HCT116 (cell line): ENCODE data around the gene ATG4B. TPM values are rescaled to one million over a fixed set of nuclear protein-coding genes. Genes with fewer than 3 reads are reported as not detected.

ENCODE experiments used
- ATAC-seq: fragments of 200-7000 bp; cut with Tn5 transposase; 2 replicates; pipeline ENCODE4 v1.9.1; 2020; ENCODE audit warnings: mild to moderate bottlenecking, moderate library complexity
- BruUV-seq: library from RNA; stranded (reverse); fragments of 400-500 nt; replicated peaks from 2 replicates; lab custom pipeline; 2021; lab: Mats Ljungman, UMichigan
- CTCF ChIA-PET: fragments of 300-600 bp; sonication (Branson Sonifier 250); formaldehyde crosslinking; loops from one replicate; lab custom pipeline; 2021; ENCODE audit warnings: antibody characterized with exemption; lab: Charles Lee
- POLR2A ChIA-PET: fragments of 300-600, 350-600 bp; sonication (Branson Sonifier 250); formaldehyde crosslinking; loops from one replicate; lab custom pipeline; 2021; ENCODE audit warnings: antibody characterized with exemption; lab: Charles Lee
- RAD21 ChIA-PET, 2 experiments: fragments of 300-600 bp; sonication (Branson Sonifier 250); formaldehyde crosslinking; loops; one replicate each; lab custom pipeline; 2023; ENCODE audit warnings: low total read pairs in 2 of 2; ENCODE audit not compliant: uncharacterized antibody in 2 of 2, unreplicated experiment in 2 of 2, low non-redundant PET in 1 of 2; lab: Charles Lee
- DNase-seq: peaks from one replicate; pipeline ENCODE4 v3.0.0-alpha.2; 2010; ENCODE audit warnings: low read depth, low spot score
- H2AFZ ChIP-seq: fragments of 200-600 bp; shearing (Covaris generic), sonication (generic); 2 replicates; pipeline ENCODE4 v1.6.1; 2017; ENCODE audit warnings: low read depth, mixed run types, mixed read lengths, antibody characterized with exemption, low read length; ENCODE audit not compliant: poor library complexity, severe bottlenecking
- H3K27ac ChIP-seq: 2 replicates; pipeline ENCODE4 v1.5.1; 2012; ENCODE audit warnings: low read depth, low read length
- H3K27me3 ChIP-seq: fragments of 200-600 bp; sonication (generic); 2 replicates; pipeline ENCODE4 v1.6.1; 2016; ENCODE audit warnings: mixed run types, low read length, mixed read lengths; ENCODE audit not compliant: insufficient read depth
- H3K36me3 ChIP-seq, 2 experiments: fragments of 200-500 bp in 1 of 2; fragments of 200-600 bp in 1 of 2; sonication (Bioruptor generic) in 1 of 2; sonication (generic) in 1 of 2; 2 replicates each; pipeline versions ENCODE4 v1.5.1 to v1.6.1; 2014 to 2016; ENCODE audit warnings: low read length in 2 of 2, inconsistent platforms in 1 of 2, mixed read lengths in 1 of 2, mixed run types in 1 of 2; ENCODE audit not compliant: insufficient read depth in 2 of 2, control insufficient read depth in 1 of 2
- H3K4me1 ChIP-seq, 2 experiments: fragments of 200-600 bp in 1 of 2; sonication (generic) in 1 of 2; 2 replicates each; pipeline versions ENCODE4 v1.5.1 to v1.6.1; 2012 to 2017; ENCODE audit warnings: low read length in 2 of 2, inconsistent platforms in 1 of 2, mild to moderate bottlenecking in 1 of 2, mixed read lengths in 1 of 2, mixed run types in 1 of 2, moderate library complexity in 1 of 2; ENCODE audit not compliant: insufficient read depth in 2 of 2, control insufficient read depth in 1 of 2
- H3K4me2 ChIP-seq: fragments of 200-600 bp; sonication (generic); 2 replicates; pipeline ENCODE4 v1.6.1; 2017; ENCODE audit warnings: mixed run types, low read length, mixed read lengths
- H3K4me3 ChIP-seq, 2 experiments: fragments of 200-600 bp in 1 of 2; sonication (generic) in 1 of 2; replicated peaks in 1 of 2; 2 replicates each; pipeline ENCODE4 v1.5.1; 2011 to 2016; ENCODE audit warnings: low read length in 2 of 2, control low read depth in 1 of 2, low read depth in 1 of 2, mild to moderate bottlenecking in 1 of 2, mixed read lengths in 1 of 2, mixed run types in 1 of 2
- H3K79me2 ChIP-seq: fragments of 200-600 bp; sonication (generic); 2 replicates; pipeline ENCODE4 v1.6.1; 2017; ENCODE audit warnings: mild to moderate bottlenecking, mixed run types, low read length, moderate library complexity, mixed read lengths; ENCODE audit not compliant: insufficient read depth
- H3K9ac ChIP-seq: fragments of 200-600 bp; sonication (generic); 2 replicates; pipeline ENCODE4 v1.6.1; 2016; ENCODE audit warnings: low read length, mixed read lengths
- H3K9me2 ChIP-seq: fragments of 200-600 bp; sonication (generic), shearing (Covaris generic); 2 replicates; pipeline ENCODE4 v1.6.1; 2017; ENCODE audit warnings: mixed run types, mild to moderate bottlenecking, moderate library complexity; ENCODE audit not compliant: insufficient read depth
- H3K9me3 ChIP-seq, 2 experiments: fragments of 200-500 bp in 1 of 2; fragments of 200-600 bp in 1 of 2; sonication (Bioruptor generic) in 1 of 2; sonication (generic) in 1 of 2; 2 replicates each; pipeline ENCODE4 v1.6.1; 2014 to 2017; ENCODE audit warnings: low read length in 2 of 2, mixed read lengths in 2 of 2, inconsistent platforms in 1 of 2, low read depth in 1 of 2, mild to moderate bottlenecking in 1 of 2, mixed run types in 1 of 2, moderate library complexity in 1 of 2; ENCODE audit not compliant: control insufficient read depth in 1 of 2, insufficient read depth in 1 of 2
- H4K20me1 ChIP-seq: fragments of 200-600 bp; sonication (generic), shearing (Covaris generic); 2 replicates; pipeline ENCODE4 v1.6.1; 2017; ENCODE audit warnings: mixed run types, mild to moderate bottlenecking, moderate library complexity; ENCODE audit not compliant: insufficient read depth
- CBX3 ChIP-seq: IDR thresholded peaks from 2 replicates; pipeline ENCODE4 v1.6.1; 2012; ENCODE audit warnings: low read depth
- EGR1 ChIP-seq: IDR thresholded peaks from 2 replicates; pipeline ENCODE4 v1.6.1; 2012; ENCODE audit warnings: low read depth
- ELF1 ChIP-seq: IDR thresholded peaks from 2 replicates; pipeline ENCODE4 v1.6.1; 2012; ENCODE audit warnings: low read depth, borderline replicate concordance
- EZH2 ChIP-seq: fragments of 200-600 bp; sonication (generic); IDR thresholded peaks from 2 replicates; pipeline ENCODE4 v1.6.1; 2017; ENCODE audit warnings: antibody characterized with exemption, mixed run types
- FOSL1 ChIP-seq: IDR thresholded peaks from 2 replicates; pipeline ENCODE4 v1.6.1; 2012; ENCODE audit warnings: low read depth
- SP1 ChIP-seq: IDR thresholded peaks from 2 replicates; pipeline ENCODE4 v1.6.1; 2012; ENCODE audit warnings: low read depth
- SRF ChIP-seq: IDR thresholded peaks from 2 replicates; pipeline ENCODE4 v1.6.1; 2012; ENCODE audit warnings: low read depth
- TCF7L2 ChIP-seq: IDR thresholded peaks from 2 replicates; pipeline ENCODE4 v1.7.0; 2011; ENCODE audit warnings: borderline replicate concordance, inconsistent platforms; ENCODE audit not compliant: insufficient read depth, insufficient read length; ENCODE audit errors: extremely low read depth
- ZFX ChIP-seq: fragments of 450-650 bp; IDR thresholded peaks from 2 replicates; pipeline ENCODE4 v1.6.1; 2017
- ZNF274 ChIP-seq: fragments of 200-500 bp; sonication (Bioruptor generic); IDR thresholded peaks from 2 replicates; pipeline ENCODE4 v1.6.1; 2014; ENCODE audit warnings: mild to moderate bottlenecking, low read depth, low read length, inconsistent platforms
- intact Hi-C: fragments of 100-400 bp; cut with micrococcal nuclease; formaldehyde crosslinking; loops from 2 replicates; pipeline ENCODE4 v1.10.0; 2022
- total RNA-seq: library from RNA; stranded (reverse); gene quantifications from one replicate; pipeline ENCODE4 v1.2.1, GENCODE V29; 2021; ENCODE audit not compliant: unreplicated experiment
- TF ChIP-seq, protein P1 (sequence below): IDR thresholded peaks from 2 replicates; pipeline ENCODE4 v1.6.1; 2011; ENCODE audit warnings: mild to moderate bottlenecking, low read length, moderate library complexity; ENCODE audit not compliant: insufficient replicate concordance; ENCODE audit errors: extremely low read depth
- TF ChIP-seq, protein P2 (sequence below), 3 experiments: fragments of 200-600 bp in 1 of 3; sonication (generic) in 1 of 3; IDR thresholded peaks in 2 of 3; conservative IDR thresholded peaks in 1 of 3; 2 replicates each; pipeline ENCODE4 v1.5.1; 2012 to 2017; ENCODE audit warnings: low read depth in 2 of 3, low read length in 2 of 3, antibody characterized with exemption in 1 of 3, borderline replicate concordance in 1 of 3, control low read depth in 1 of 3, mild to moderate bottlenecking in 1 of 3, mixed read lengths in 1 of 3, mixed run types in 1 of 3, moderate library complexity in 1 of 3; ENCODE audit not compliant: insufficient read depth in 1 of 3
- TF ChIP-seq, protein P3 (sequence below): IDR thresholded peaks from 2 replicates; pipeline ENCODE4 v1.6.1; 2012; ENCODE audit warnings: low read depth
- TF ChIP-seq, protein P4 (sequence below): IDR thresholded peaks from 2 replicates; pipeline ENCODE4 v1.6.1; 2012

The ATG4B gene
- total RNA-seq, 1 experiment from 2014 or later: 87.4 TPM

DNA sequence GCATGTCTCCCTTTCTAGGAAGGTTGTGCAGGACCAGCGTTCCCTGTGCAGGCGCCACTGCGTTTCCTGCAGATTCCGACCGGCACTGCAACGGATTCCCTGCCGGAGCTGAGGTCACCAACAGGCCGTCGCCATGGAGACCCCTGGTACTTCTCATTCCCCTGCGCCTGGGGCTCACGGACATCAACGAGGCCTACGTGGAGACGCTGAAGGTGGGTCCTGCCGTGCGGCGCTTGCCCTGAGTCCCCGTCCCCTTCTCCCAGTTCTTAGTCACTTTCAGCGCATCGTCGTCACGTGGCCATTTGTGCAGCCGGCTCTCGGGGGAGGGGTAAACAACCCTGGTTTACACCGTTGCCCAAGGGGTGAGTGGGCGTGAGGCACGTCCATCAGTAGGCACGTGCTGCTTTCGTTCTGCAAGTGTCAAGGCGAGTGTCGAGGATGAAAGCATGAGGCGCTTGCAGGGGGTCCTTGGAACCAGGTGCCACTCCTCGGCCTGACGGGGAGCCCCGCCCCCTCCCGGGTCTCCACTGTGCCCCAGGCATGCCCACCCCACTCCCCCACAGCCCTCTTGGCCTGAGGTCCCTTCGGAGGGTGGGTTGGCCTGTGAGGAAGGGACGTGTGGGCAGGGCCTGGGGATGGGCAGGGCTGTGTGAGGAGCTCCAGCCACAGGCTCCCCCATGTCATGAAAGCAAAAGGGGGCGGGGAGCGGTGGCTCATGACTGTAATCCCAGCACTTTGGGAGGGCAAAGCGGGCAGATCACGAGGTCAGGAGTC is 29.3 kb downstream of the ATG4B start (continued):
- TF ChIP-seq, protein P1, sequence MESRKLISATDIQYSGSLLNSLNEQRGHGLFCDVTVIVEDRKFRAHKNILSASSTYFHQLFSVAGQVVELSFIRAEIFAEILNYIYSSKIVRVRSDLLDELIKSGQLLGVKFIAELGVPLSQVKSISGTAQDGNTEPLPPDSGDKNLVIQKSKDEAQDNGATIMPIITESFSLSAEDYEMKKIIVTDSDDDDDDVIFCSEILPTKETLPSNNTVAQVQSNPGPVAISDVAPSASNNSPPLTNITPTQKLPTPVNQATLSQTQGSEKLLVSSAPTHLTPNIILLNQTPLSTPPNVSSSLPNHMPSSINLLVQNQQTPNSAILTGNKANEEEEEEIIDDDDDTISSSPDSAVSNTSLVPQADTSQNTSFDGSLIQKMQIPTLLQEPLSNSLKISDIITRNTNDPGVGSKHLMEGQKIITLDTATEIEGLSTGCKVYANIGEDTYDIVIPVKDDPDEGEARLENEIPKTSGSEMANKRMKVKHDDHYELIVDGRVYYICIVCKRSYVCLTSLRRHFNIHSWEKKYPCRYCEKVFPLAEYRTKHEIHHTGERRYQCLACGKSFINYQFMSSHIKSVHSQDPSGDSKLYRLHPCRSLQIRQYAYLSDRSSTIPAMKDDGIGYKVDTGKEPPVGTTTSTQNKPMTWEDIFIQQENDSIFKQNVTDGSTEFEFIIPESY: no peak
- TF ChIP-seq ZFX (no peak), EZH2 (no peak), ZNF274 (no peak), FOSL1 (no peak)
- TF ChIP-seq, protein P2, sequence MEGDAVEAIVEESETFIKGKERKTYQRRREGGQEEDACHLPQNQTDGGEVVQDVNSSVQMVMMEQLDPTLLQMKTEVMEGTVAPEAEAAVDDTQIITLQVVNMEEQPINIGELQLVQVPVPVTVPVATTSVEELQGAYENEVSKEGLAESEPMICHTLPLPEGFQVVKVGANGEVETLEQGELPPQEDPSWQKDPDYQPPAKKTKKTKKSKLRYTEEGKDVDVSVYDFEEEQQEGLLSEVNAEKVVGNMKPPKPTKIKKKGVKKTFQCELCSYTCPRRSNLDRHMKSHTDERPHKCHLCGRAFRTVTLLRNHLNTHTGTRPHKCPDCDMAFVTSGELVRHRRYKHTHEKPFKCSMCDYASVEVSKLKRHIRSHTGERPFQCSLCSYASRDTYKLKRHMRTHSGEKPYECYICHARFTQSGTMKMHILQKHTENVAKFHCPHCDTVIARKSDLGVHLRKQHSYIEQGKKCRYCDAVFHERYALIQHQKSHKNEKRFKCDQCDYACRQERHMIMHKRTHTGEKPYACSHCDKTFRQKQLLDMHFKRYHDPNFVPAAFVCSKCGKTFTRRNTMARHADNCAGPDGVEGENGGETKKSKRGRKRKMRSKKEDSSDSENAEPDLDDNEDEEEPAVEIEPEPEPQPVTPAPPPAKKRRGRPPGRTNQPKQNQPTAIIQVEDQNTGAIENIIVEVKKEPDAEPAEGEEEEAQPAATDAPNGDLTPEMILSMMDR (IDR thresholded peaks at IDR 0.05 in 2 of 3, conservative IDR thresholded peaks at IDR 0.05 in 1 of 3; ENCODE audit: borderline replicate concordance in 1 of 3, insufficient read depth in 1 of 3, low read depth in 2 of 3, low read length in 2 of 3): no peak

DNA sequence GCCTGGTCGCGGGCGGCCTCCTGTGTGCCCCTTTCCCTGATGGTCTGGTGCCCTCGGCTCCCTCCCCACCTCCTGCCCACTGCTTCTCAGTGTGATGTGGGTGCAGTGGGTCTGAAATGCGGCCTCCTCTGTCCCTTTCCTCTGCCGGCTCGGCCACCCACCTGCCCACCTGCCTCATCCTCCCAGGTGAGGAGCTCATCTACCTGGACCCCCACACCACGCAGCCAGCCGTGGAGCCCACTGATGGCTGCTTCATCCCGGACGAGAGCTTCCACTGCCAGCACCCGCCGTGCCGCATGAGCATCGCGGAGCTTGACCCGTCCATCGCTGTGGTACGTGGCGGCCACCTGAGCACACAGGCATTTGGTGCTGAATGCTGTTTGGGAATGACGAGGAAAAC is 30.9 kb downstream of the ATG4B start:
- BruUV-seq: no TSS peak
- intact Hi-C loops: no loop called here
- Histone ChIP-seq H3K4me2 (no peak overlapping the region), H3K4me3 (no peak overlapping the region), H3K9ac (no peak overlapping the region), H3K4me1 (peaks cover 0 to 5% of the 10 kb centered on the region in 2 experiments; a peak in 1 of 4 replicates), H3K9me3 (no peaks in the 10 kb centered on the region), H4K20me1 (0 out of 2 replicates have a peak, but pooled peaks cover 3% of the 10 kb centered on the region), H3K9me2 (no peaks in the 10 kb centered on the region), H3K79me2 (no peaks in the 10 kb centered on the region), H3K27ac (no peak overlapping the region), H3K36me3 (peaks cover 12 to 15% of the 10 kb centered on the region in 2 experiments; a peak in 3 of 4 replicates), H3K27me3 (no peaks in the 10 kb centered on the region), H2AFZ (no peak overlapping the region)
- ATAC-seq: no peak
- ChIA-PET RAD21 (no interaction called here), CTCF (no interaction called here), POLR2A (no interaction called here)
- DNase-seq: no peak
- TF ChIP-seq, protein P3, sequence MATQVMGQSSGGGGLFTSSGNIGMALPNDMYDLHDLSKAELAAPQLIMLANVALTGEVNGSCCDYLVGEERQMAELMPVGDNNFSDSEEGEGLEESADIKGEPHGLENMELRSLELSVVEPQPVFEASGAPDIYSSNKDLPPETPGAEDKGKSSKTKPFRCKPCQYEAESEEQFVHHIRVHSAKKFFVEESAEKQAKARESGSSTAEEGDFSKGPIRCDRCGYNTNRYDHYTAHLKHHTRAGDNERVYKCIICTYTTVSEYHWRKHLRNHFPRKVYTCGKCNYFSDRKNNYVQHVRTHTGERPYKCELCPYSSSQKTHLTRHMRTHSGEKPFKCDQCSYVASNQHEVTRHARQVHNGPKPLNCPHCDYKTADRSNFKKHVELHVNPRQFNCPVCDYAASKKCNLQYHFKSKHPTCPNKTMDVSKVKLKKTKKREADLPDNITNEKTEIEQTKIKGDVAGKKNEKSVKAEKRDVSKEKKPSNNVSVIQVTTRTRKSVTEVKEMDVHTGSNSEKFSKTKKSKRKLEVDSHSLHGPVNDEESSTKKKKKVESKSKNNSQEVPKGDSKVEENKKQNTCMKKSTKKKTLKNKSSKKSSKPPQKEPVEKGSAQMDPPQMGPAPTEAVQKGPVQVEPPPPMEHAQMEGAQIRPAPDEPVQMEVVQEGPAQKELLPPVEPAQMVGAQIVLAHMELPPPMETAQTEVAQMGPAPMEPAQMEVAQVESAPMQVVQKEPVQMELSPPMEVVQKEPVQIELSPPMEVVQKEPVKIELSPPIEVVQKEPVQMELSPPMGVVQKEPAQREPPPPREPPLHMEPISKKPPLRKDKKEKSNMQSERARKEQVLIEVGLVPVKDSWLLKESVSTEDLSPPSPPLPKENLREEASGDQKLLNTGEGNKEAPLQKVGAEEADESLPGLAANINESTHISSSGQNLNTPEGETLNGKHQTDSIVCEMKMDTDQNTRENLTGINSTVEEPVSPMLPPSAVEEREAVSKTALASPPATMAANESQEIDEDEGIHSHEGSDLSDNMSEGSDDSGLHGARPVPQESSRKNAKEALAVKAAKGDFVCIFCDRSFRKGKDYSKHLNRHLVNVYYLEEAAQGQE: no peak
- TF ChIP-seq ZFX: no peak
- no peak for TF ChIP-seq EZH2
- TF ChIP-seq EGR1: no peak
- no peak for TF ChIP-seq ELF1
- TF ChIP-seq SP1: no peak
- TF ChIP-seq CBX3: no peak
- TF ChIP-seq, protein P1: no peak
- no peak for TF ChIP-seq TCF7L2
- no peak for TF ChIP-seq SRF
- TF ChIP-seq, protein P4, sequence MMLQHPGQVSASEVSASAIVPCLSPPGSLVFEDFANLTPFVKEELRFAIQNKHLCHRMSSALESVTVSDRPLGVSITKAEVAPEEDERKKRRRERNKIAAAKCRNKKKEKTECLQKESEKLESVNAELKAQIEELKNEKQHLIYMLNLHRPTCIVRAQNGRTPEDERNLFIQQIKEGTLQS: no peak
